AG09319 (cell line): ENCODE results near the gene MYO1D.

Experiments
- DNase-seq: peaks from one replicate; pipeline ENCODE4 v3.0.0-alpha.2; 2010; ENCODE audit warnings: low read depth; ENCODE audit errors: extremely low read depth
- TF ChIP-seq, protein P1 (sequence below): IDR thresholded peaks from 2 replicates; pipeline ENCODE4 v1.5.1; 2011; ENCODE audit warnings: low read depth, mild to moderate bottlenecking, inconsistent platforms, low read length, moderate library complexity

MYO1D gene

DNA sequence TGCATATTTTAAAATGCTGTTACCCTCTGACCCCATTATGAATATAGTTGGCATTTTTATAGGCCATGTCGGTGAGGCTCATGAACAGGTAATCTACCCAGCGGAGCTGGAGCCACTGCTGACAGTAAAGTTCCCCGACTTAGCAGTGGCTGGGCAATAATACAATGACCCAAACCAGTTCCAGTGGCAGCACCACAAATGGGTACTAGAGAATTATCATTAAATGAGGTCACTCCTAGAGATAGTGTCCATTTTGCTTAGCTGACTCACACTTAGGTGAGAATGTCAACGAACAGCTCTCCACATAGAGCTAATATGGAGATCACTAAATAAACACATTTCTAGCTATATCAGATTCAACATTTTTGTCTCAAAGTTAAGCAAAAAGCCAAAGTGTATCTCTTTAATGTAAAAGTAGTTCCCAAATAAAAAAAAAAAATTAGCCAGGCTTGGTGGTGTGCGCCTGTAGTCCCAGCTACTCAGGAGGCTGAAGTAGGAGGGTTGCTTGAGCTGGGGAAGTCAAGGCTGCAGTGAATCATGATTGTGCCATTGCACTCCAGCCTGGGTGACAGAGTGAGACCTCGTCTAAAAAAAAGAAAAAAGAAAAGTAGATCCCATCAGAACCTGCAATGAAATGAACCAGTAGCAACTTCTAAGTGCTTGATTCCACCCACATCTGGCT lies 7.4 kb downstream of the MYO1D start:
- no peak for DNase-seq
- TF ChIP-seq, protein P1, sequence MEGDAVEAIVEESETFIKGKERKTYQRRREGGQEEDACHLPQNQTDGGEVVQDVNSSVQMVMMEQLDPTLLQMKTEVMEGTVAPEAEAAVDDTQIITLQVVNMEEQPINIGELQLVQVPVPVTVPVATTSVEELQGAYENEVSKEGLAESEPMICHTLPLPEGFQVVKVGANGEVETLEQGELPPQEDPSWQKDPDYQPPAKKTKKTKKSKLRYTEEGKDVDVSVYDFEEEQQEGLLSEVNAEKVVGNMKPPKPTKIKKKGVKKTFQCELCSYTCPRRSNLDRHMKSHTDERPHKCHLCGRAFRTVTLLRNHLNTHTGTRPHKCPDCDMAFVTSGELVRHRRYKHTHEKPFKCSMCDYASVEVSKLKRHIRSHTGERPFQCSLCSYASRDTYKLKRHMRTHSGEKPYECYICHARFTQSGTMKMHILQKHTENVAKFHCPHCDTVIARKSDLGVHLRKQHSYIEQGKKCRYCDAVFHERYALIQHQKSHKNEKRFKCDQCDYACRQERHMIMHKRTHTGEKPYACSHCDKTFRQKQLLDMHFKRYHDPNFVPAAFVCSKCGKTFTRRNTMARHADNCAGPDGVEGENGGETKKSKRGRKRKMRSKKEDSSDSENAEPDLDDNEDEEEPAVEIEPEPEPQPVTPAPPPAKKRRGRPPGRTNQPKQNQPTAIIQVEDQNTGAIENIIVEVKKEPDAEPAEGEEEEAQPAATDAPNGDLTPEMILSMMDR, result no peak

DNA sequence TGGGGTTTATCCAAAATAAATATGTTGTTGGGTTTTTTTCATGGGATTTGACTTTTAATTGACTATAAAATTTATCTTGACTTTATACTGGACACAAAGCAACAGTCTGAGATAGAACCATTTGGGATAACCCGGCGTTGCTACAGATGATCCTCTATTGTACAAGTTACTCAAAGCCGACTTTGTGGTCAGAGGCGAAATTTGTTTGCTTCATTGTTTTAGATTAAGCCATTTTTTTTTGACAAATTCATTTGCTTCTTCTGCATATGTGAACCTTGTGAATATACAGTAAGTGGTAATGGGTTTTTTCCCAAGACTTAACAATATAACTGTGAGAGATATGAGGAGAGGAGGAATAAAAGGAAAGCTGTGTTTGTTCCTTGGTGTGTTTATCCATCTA lies 11.8 kb downstream of the MYO1D start:
- TF ChIP-seq, protein P1, result no peak
- no peak for DNase-seq

DNA sequence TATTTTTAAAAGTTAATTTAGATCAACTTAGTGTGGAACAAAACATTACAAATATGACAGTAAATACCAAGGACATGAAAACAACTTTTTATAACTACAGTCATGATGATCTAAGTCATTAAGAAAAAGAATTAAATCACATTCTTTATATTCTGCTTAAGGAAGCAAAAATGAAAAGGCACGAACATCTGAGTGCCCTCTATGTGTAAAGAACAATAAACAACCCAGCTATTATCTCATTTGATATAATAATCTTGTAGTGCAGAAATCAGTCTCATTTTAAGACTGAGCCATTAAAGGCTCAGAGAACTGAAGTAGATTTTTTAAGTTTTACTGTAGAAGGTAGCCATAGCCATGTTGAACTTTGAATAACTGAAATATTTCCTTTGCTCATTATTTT lies 13.4 kb downstream of the MYO1D start:
- TF ChIP-seq, protein P1, result no peak
- no peak for DNase-seq

DNA sequence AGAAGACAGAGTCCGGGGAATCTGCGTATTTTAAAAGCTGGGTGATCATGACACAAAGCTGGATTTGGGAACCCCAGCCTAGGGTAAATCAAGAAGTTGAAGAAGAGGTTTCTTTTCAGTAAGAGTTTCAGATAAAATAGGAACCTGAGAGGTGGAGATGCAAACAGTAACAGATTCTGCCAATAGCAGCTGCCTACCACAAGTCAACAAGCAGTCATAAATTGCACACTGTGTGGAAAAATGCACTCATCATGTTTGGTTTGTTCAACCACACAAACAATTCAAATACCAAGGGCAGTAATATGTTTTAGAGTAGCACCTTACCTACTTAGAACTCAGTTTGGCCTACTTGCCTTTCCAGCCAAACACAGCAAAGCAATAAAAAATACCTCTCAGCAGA lies 14.0 kb downstream of the MYO1D start:
- TF ChIP-seq, protein P1, result no peak
- no peak for DNase-seq

DNA sequence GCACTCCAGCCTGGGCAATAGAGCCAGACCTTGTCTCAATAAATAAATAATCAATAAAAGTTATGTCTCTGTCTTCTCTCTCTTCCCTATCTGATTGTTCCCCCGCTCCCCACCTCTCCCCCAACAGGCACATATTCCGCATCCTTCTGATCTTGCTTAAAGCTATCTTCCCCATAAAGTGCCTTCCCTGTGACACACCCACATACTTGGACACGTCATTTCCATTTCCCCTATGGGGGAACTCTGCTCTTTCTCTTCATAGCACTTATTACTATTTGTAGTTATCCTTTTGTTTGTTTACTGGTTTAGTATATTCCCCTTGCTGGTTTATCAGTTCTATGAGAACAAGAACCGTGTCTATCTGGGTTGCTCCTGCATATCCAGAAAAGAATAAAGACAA lies 14.9 kb downstream of the MYO1D start:
- no peak for DNase-seq
- TF ChIP-seq, protein P1, result no peak

DNA sequence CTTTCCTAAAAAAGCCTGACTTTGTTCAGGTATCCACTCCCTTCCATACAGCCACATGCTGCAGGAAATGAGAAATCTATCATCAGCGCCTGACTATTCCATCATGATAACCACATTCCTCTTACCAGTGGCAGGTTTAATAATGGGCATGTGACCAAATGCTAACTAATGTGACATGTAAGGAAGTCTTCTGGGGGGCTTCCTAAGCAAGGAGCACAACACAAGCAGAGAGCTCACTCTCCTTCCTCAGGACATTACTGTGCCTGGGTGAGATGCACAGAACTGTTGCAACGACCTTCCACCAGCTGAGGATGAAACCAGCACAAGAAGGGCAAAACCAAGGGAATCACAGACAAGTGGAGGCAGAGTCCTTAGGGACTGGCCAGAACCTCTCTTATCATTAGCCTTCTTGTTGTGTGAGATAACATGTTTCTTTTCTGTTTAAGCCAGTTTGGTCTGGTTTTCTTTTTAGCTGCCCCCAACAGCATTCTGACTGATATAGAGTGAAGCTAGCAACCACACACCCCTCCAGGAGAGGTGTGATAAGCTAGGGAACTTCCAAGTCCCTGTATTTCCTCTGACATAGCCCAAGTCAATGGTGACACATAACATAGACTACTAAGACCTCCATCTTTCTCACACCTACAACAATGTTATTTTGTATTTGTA lies 16.9 kb downstream of the MYO1D start:
- DNase-seq, result no peak

DNA sequence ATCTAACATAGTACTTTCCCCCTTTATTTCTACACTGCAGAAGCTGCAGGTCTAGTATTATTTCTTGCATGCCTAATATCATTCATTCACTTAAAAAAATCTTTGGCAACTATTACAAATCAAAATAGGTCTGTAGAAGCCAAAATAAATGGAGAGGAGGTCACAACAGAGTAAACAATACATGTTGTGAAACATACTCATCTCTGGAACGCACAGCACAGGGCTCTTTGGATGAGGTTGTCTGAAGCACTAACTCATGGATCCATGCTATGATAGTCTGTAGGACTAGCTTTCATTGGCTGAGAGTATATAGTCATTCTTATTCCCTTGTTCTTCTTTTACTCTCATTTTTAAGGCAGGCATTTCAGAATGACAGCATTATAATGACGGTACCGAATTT lies 21.3 kb downstream of the MYO1D start:
- DNase-seq, result no peak
- TF ChIP-seq, protein P1, result no peak

More for the DNA sequence above, 16.9 kb downstream of the MYO1D start:
- TF ChIP-seq, protein P1, result no peak
